GM23338 (cell line): Measurements from ENCODE around the gene CACTIN. TPM values are rescaled to one million over a fixed set of nuclear protein-coding genes. Genes with fewer than 3 reads are reported as not detected.

Experiments used
- ATAC-seq: fragments of 200-7000 bp; cut with Tn5 transposase; 3 replicates; pipeline ENCODE4 v1.9.1; 2020
- DNase-seq: peaks from one replicate; pipeline ENCODE4 v3.0.0-alpha.2; 2015; ENCODE audit warnings: low spot score
- H2AFZ ChIP-seq: fragments of 200-600 bp; sonication (generic); 2 replicates; pipeline ENCODE4 v1.8.0; 2016; ENCODE audit warnings: antibody characterized with exemption, mild to moderate bottlenecking, moderate library complexity
- H3F3A ChIP-seq: fragments of 200-600 bp; sonication (generic); replicated peaks from 2 replicates; pipeline ENCODE4 v1.8.0; 2017; ENCODE audit warnings: antibody characterized with exemption, mixed run types, low read depth
- H3K27ac ChIP-seq: fragments of 200-600 bp; sonication (generic); 2 replicates; pipeline ENCODE4 v1.6.1; 2016; ENCODE audit warnings: low read depth
- H3K27me3 ChIP-seq: fragments of 200-600 bp; sonication (generic); 2 replicates; pipeline ENCODE4 v1.8.0; 2016; ENCODE audit warnings: mild to moderate bottlenecking, mixed run types, moderate library complexity; ENCODE audit not compliant: insufficient read depth
- H3K36me3 ChIP-seq: fragments of 200-600 bp; sonication (generic); 2 replicates; pipeline ENCODE4 v1.8.0; 2016; ENCODE audit warnings: mild to moderate bottlenecking; ENCODE audit not compliant: insufficient read depth
- H3K4me1 ChIP-seq: fragments of 200-600 bp; sonication (generic); 2 replicates; pipeline ENCODE4 v1.8.0; 2016; ENCODE audit warnings: mild to moderate bottlenecking, moderate library complexity; ENCODE audit not compliant: insufficient read depth
- H3K4me2 ChIP-seq: fragments of 200-600 bp; sonication (generic); 2 replicates; pipeline ENCODE4 v1.7.1; 2017; ENCODE audit warnings: mixed run types
- H3K4me3 ChIP-seq: fragments of 200-600 bp; sonication (generic); 2 replicates; pipeline ENCODE4 v1.6.1; 2016; ENCODE audit warnings: mixed run types
- H3K79me2 ChIP-seq: fragments of 200-600 bp; sonication (generic); replicated peaks from 2 replicates; pipeline ENCODE4 v1.8.0; 2017; ENCODE audit warnings: mild to moderate bottlenecking; ENCODE audit not compliant: insufficient read depth
- H3K9me2 ChIP-seq: fragments of 200-600 bp; sonication (generic); 2 replicates; pipeline ENCODE4 v1.8.0; 2017; ENCODE audit not compliant: insufficient read depth
- H4K20me1 ChIP-seq: fragments of 200-600 bp; sonication (generic); replicated peaks from 2 replicates; pipeline ENCODE4 v1.8.0; 2017; ENCODE audit warnings: mild to moderate bottlenecking; ENCODE audit not compliant: insufficient read depth
- H3K27ac Mint-ChIP-seq: 2 replicates; pipeline ENCODE4 v1.8.0; 2020; ENCODE audit warnings: inconsistent platforms, mild to moderate bottlenecking, moderate library complexity, mixed read lengths
- H3K27me3 Mint-ChIP-seq: 3 replicates; pipeline ENCODE4 v1.8.0; 2022; ENCODE audit warnings: low read depth, mild to moderate bottlenecking, moderate library complexity, mixed read lengths, inconsistent platforms; ENCODE audit not compliant: insufficient read depth, poor library complexity
- H3K36me3 Mint-ChIP-seq: 3 replicates; pipeline ENCODE4 v1.8.0; 2021; ENCODE audit warnings: low read depth, mild to moderate bottlenecking, inconsistent platforms, moderate library complexity, mixed read lengths
- H3K4me1 Mint-ChIP-seq: 3 replicates; pipeline ENCODE4 v1.8.0; 2020; ENCODE audit warnings: mild to moderate bottlenecking, inconsistent platforms, mixed read lengths
- H3K4me3 Mint-ChIP-seq: 3 replicates; pipeline ENCODE4 v1.8.0; 2021; ENCODE audit warnings: moderate library complexity, mild to moderate bottlenecking, inconsistent platforms, mixed read lengths
- H3K9me3 Mint-ChIP-seq: 3 replicates; pipeline ENCODE4 v1.8.0; 2020; ENCODE audit warnings: moderate library complexity, mild to moderate bottlenecking, inconsistent platforms, mixed read lengths
- CREB1 ChIP-seq: fragments of 250-450 bp; sonication (Bioruptor Pico); IDR thresholded peaks from 2 replicates; pipeline ENCODE4 v1.5.0; 2020; ENCODE audit warnings: low read depth, mild to moderate bottlenecking, moderate library complexity
- EZH2 ChIP-seq: fragments of 200-600 bp; sonication (generic); IDR thresholded peaks from one replicate; pipeline ENCODE4 v1.8.0; 2017; ENCODE audit warnings: antibody characterized with exemption, mild to moderate bottlenecking, low read depth; ENCODE audit not compliant: unreplicated experiment
- EZH2phosphoT487 ChIP-seq: fragments of 200-600 bp; sonication (generic); IDR thresholded peaks from one replicate; pipeline ENCODE4 v1.8.1; 2018; ENCODE audit warnings: antibody characterized with exemption; ENCODE audit not compliant: unreplicated experiment
- JUNB ChIP-seq: IDR thresholded peaks from one replicate; pipeline ENCODE4 v1.6.1; 2016; ENCODE audit warnings: antibody characterized with exemption; ENCODE audit not compliant: unreplicated experiment
- NANOG ChIP-seq: IDR thresholded peaks from 2 replicates; pipeline ENCODE4 v1.6.1; 2016; ENCODE audit warnings: antibody characterized with exemption, borderline replicate concordance
- POLR2AphosphoS5 ChIP-seq: IDR thresholded peaks from 2 replicates; pipeline ENCODE4 v1.6.1; 2016; ENCODE audit warnings: antibody characterized with exemption, low read depth
- STAT1 ChIP-seq: IDR thresholded peaks from one replicate; pipeline ENCODE4 v1.6.1; 2016; ENCODE audit warnings: antibody characterized with exemption; ENCODE audit not compliant: unreplicated experiment
- ZNF114 ChIP-seq: fragments of 250-450 bp; sonication (Bioruptor Pico); IDR thresholded peaks from 2 replicates; pipeline ENCODE4 v1.5.0; 2020; ENCODE audit warnings: mild to moderate bottlenecking, moderate library complexity
- ZNF331 ChIP-seq: fragments of 250-450 bp; sonication (Bioruptor Pico); IDR thresholded peaks from 2 replicates; pipeline ENCODE4 v1.5.0; 2020; ENCODE audit warnings: low read depth, mild to moderate bottlenecking, moderate library complexity
- polyA plus RNA-seq: library from polyadenylated mRNA; unstranded; fragments of >200 nt; fragmentation: Nextera tagmentation; extraction: Ambion mirVana; gene quantifications from 2 replicates; pipeline ENCODE4 v1.2.1, GENCODE V29; 2016
- total RNA-seq: library from RNA; depleted of rRNA; stranded (reverse); fragments of >200 nt; shearing (Covaris generic); gene quantifications from 2 replicates; pipeline ENCODE4 v1.2.3, GENCODE V29; 2014
- TF ChIP-seq, protein P1 (sequence below): fragments of 250-450 bp; sonication (Bioruptor Pico); IDR thresholded peaks from 2 replicates; pipeline ENCODE4 v1.5.0; 2020; ENCODE audit warnings: mild to moderate bottlenecking, moderate library complexity
- TF ChIP-seq, protein P2 (sequence below): IDR thresholded peaks from 2 replicates; pipeline ENCODE4 v1.6.1; 2016; ENCODE audit warnings: antibody characterized with exemption
- TF ChIP-seq, protein P3 (sequence below), 2 experiments: fragments of 200-600 bp in 1 of 2; sonication (generic) in 1 of 2; conservative IDR thresholded peaks; 2 replicates each; pipeline versions ENCODE4 v1.5.1 to v1.6.1; 2016 to 2017; ENCODE audit warnings: antibody characterized with exemption in 2 of 2, low read depth in 2 of 2, mild to moderate bottlenecking in 2 of 2, moderate library complexity in 1 of 2
- TF ChIP-seq, protein P4 (sequence below): IDR thresholded peaks from one replicate; pipeline ENCODE4 v1.6.1; 2018; ENCODE audit warnings: antibody characterized with exemption; ENCODE audit not compliant: unreplicated experiment

The CACTIN gene
- total and polyA plus RNA-seq, 2 experiments from 2014 or later: 14.3 to 47.4 TPM

DNA sequence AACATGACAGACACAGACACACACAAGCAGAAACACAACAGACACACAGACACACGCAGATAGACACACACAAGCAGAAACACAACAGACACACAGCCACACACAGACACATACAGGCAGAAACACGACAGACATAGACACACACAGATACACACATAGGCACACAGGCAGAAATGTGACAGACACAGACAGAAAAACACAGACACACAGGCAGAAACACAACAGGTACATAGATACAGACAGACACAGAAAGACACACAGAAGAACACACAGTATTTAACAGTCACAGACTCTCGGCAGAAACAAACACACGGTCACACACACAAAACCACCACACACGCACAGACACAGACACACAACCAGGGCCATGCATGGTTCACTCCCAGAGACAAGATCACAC is 20.8 kb downstream of the CACTIN start:
- no peaks in the 10 kb centered on the region for H3K36me3 ChIP-seq
- no peaks in the 10 kb centered on the region for H3K79me2 ChIP-seq
- H3K27ac Mint-ChIP-seq: no peak overlapping the region
- no peak overlapping the region for H2AFZ ChIP-seq
- H3K4me1 Mint-ChIP-seq: peaks cover 11% of the 10 kb centered on the region
- H3K4me3 Mint-ChIP-seq: no peak overlapping the region
- peaks cover 10% of the 10 kb centered on the region for H3K4me1 ChIP-seq
- H4K20me1 ChIP-seq: no peaks in the 10 kb centered on the region
- H3K27ac ChIP-seq: no peak overlapping the region
- H3F3A ChIP-seq: peaks cover 4% of the 10 kb centered on the region; the same call in 1 of the 2 replicates
- H3K4me2 ChIP-seq: peak overlapping the region; percentile 95
- no peak for DNase-seq
- no peaks in the 10 kb centered on the region for H3K9me2 ChIP-seq
- H3K27me3 Mint-ChIP-seq: peaks cover 10% of the 10 kb centered on the region
- H3K4me3 ChIP-seq: peak overlapping the region; percentile 64
- H3K36me3 Mint-ChIP-seq: peaks cover 8% of the 10 kb centered on the region; the same call in 2 of the 3 replicates
- no peak for TF ChIP-seq CREB1 (CRISPR knock-in tag)
- no peak for TF ChIP-seq POLR2AphosphoS5
- TF ChIP-seq STAT1: no peak
- TF ChIP-seq, protein P1, sequence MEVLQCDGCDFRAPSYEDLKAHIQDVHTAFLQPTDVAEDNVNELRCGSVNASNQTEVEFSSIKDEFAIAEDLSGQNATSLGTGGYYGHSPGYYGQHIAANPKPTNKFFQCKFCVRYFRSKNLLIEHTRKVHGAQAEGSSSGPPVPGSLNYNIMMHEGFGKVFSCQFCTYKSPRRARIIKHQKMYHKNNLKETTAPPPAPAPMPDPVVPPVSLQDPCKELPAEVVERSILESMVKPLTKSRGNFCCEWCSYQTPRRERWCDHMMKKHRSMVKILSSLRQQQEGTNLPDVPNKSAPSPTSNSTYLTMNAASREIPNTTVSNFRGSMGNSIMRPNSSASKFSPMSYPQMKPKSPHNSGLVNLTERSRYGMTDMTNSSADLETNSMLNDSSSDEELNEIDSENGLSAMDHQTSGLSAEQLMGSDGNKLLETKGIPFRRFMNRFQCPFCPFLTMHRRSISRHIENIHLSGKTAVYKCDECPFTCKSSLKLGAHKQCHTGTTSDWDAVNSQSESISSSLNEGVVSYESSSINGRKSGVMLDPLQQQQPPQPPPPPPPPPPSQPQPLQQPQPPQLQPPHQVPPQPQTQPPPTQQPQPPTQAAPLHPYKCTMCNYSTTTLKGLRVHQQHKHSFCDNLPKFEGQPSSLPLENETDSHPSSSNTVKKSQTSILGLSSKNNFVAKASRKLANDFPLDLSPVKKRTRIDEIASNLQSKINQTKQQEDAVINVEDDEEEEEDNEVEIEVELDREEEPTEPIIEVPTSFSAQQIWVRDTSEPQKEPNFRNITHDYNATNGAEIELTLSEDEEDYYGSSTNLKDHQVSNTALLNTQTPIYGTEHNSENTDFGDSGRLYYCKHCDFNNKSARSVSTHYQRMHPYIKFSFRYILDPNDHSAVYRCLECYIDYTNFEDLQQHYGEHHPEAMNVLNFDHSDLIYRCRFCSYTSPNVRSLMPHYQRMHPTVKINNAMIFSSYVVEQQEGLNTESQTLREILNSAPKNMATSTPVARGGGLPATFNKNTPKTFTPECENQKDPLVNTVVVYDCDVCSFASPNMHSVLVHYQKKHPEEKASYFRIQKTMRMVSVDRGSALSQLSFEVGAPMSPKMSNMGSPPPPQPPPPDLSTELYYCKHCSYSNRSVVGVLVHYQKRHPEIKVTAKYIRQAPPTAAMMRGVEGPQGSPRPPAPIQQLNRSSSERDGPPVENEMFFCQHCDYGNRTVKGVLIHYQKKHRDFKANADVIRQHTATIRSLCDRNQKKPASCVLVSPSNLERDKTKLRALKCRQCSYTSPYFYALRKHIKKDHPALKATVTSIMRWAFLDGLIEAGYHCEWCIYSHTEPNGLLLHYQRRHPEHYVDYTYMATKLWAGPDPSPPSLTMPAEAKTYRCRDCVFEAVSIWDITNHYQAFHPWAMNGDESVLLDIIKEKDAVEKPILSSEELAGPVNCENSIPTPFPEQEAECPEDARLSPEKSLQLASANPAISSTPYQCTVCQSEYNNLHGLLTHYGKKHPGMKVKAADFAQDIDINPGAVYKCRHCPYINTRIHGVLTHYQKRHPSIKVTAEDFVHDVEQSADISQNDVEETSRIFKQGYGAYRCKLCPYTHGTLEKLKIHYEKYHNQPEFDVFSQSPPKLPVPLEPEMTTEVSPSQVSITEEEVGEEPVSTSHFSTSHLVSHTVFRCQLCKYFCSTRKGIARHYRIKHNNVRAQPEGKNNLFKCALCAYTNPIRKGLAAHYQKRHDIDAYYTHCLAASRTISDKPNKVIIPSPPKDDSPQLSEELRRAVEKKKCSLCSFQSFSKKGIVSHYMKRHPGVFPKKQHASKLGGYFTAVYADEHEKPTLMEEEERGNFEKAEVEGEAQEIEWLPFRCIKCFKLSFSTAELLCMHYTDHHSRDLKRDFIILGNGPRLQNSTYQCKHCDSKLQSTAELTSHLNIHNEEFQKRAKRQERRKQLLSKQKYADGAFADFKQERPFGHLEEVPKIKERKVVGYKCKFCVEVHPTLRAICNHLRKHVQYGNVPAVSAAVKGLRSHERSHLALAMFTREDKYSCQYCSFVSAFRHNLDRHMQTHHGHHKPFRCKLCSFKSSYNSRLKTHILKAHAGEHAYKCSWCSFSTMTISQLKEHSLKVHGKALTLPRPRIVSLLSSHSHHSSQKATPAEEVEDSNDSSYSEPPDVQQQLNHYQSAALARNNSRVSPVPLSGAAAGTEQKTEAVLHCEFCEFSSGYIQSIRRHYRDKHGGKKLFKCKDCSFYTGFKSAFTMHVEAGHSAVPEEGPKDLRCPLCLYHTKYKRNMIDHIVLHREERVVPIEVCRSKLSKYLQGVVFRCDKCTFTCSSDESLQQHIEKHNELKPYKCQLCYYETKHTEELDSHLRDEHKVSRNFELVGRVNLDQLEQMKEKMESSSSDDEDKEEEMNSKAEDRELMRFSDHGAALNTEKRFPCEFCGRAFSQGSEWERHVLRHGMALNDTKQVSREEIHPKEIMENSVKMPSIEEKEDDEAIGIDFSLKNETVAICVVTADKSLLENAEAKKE (CRISPR knock-in tag): no peak
- no peak for TF ChIP-seq EZH2phosphoT487
- TF ChIP-seq NANOG: no peak
- TF ChIP-seq ZNF114: no peak
- no peak for TF ChIP-seq JUNB
- no peak for TF ChIP-seq EZH2
- TF ChIP-seq, protein P2, sequence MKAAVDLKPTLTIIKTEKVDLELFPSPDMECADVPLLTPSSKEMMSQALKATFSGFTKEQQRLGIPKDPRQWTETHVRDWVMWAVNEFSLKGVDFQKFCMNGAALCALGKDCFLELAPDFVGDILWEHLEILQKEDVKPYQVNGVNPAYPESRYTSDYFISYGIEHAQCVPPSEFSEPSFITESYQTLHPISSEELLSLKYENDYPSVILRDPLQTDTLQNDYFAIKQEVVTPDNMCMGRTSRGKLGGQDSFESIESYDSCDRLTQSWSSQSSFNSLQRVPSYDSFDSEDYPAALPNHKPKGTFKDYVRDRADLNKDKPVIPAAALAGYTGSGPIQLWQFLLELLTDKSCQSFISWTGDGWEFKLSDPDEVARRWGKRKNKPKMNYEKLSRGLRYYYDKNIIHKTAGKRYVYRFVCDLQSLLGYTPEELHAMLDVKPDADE: no peak
- TF ChIP-seq, protein P3, sequence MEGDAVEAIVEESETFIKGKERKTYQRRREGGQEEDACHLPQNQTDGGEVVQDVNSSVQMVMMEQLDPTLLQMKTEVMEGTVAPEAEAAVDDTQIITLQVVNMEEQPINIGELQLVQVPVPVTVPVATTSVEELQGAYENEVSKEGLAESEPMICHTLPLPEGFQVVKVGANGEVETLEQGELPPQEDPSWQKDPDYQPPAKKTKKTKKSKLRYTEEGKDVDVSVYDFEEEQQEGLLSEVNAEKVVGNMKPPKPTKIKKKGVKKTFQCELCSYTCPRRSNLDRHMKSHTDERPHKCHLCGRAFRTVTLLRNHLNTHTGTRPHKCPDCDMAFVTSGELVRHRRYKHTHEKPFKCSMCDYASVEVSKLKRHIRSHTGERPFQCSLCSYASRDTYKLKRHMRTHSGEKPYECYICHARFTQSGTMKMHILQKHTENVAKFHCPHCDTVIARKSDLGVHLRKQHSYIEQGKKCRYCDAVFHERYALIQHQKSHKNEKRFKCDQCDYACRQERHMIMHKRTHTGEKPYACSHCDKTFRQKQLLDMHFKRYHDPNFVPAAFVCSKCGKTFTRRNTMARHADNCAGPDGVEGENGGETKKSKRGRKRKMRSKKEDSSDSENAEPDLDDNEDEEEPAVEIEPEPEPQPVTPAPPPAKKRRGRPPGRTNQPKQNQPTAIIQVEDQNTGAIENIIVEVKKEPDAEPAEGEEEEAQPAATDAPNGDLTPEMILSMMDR (conservative IDR thresholded peaks at IDR 0.05; ENCODE audit: low read depth in 2 of 2): no peak
- TF ChIP-seq, protein P4, sequence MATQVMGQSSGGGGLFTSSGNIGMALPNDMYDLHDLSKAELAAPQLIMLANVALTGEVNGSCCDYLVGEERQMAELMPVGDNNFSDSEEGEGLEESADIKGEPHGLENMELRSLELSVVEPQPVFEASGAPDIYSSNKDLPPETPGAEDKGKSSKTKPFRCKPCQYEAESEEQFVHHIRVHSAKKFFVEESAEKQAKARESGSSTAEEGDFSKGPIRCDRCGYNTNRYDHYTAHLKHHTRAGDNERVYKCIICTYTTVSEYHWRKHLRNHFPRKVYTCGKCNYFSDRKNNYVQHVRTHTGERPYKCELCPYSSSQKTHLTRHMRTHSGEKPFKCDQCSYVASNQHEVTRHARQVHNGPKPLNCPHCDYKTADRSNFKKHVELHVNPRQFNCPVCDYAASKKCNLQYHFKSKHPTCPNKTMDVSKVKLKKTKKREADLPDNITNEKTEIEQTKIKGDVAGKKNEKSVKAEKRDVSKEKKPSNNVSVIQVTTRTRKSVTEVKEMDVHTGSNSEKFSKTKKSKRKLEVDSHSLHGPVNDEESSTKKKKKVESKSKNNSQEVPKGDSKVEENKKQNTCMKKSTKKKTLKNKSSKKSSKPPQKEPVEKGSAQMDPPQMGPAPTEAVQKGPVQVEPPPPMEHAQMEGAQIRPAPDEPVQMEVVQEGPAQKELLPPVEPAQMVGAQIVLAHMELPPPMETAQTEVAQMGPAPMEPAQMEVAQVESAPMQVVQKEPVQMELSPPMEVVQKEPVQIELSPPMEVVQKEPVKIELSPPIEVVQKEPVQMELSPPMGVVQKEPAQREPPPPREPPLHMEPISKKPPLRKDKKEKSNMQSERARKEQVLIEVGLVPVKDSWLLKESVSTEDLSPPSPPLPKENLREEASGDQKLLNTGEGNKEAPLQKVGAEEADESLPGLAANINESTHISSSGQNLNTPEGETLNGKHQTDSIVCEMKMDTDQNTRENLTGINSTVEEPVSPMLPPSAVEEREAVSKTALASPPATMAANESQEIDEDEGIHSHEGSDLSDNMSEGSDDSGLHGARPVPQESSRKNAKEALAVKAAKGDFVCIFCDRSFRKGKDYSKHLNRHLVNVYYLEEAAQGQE: no peak
- no peak for TF ChIP-seq ZNF331
- no peaks in the 10 kb centered on the region for H3K9me3 Mint-ChIP-seq
- ATAC-seq: no peak
- peaks cover 11% of the 10 kb centered on the region for H3K27me3 ChIP-seq
